Ishikawa (cell line): Measurements from ENCODE around the gene SSR2.

Experiments used
- CEBPB ChIP-seq: IDR thresholded peaks from 2 replicates; pipeline ENCODE4 v1.6.1; 2012
- CREB1 ChIP-seq: IDR thresholded peaks from 2 replicates; pipeline ENCODE4 v1.6.1; 2012; ENCODE audit warnings: low read depth
- EGR1 ChIP-seq: IDR thresholded peaks from 2 replicates; pipeline ENCODE4 v1.6.1; 2012
- EP300 ChIP-seq: IDR thresholded peaks from 2 replicates; pipeline ENCODE4 v1.6.1; 2012; ENCODE audit warnings: borderline replicate concordance
- FOXM1 ChIP-seq: IDR thresholded peaks from 2 replicates; pipeline ENCODE4 v1.6.1; 2012; ENCODE audit warnings: low read depth, borderline replicate concordance
- NFIC ChIP-seq: IDR thresholded peaks from 2 replicates; pipeline ENCODE4 v1.6.1; 2012
- RAD21 ChIP-seq: IDR thresholded peaks from 2 replicates; pipeline ENCODE4 v1.6.1; 2012; ENCODE audit warnings: low read depth
- TAF1 ChIP-seq: IDR thresholded peaks from 2 replicates; pipeline ENCODE4 v1.6.1; 2012; ENCODE audit warnings: low read depth, mild to moderate bottlenecking
- TCF12 ChIP-seq: IDR thresholded peaks from 2 replicates; pipeline ENCODE4 v1.6.1; 2012; ENCODE audit warnings: low read depth
- TEAD4 ChIP-seq: IDR thresholded peaks from 2 replicates; pipeline ENCODE4 v1.6.1; 2012
- YY1 ChIP-seq: IDR thresholded peaks from 2 replicates; pipeline ENCODE4 v1.6.1; 2012; ENCODE audit warnings: low read depth
- ZBTB7A ChIP-seq: IDR thresholded peaks from 2 replicates; pipeline ENCODE4 v1.6.1; 2012; ENCODE audit warnings: low read depth
- TF ChIP-seq, protein P1 (sequence below): IDR thresholded peaks from 2 replicates; pipeline ENCODE4 v1.6.1; 2012
- TF ChIP-seq, protein P2 (sequence below): IDR thresholded peaks from 2 replicates; pipeline ENCODE4 v1.6.1; 2012
- TF ChIP-seq, protein P3 (sequence below): IDR thresholded peaks from 2 replicates; pipeline ENCODE4 v1.6.1; 2012; ENCODE audit warnings: low read depth, mild to moderate bottlenecking

The SSR2 gene

DNA sequence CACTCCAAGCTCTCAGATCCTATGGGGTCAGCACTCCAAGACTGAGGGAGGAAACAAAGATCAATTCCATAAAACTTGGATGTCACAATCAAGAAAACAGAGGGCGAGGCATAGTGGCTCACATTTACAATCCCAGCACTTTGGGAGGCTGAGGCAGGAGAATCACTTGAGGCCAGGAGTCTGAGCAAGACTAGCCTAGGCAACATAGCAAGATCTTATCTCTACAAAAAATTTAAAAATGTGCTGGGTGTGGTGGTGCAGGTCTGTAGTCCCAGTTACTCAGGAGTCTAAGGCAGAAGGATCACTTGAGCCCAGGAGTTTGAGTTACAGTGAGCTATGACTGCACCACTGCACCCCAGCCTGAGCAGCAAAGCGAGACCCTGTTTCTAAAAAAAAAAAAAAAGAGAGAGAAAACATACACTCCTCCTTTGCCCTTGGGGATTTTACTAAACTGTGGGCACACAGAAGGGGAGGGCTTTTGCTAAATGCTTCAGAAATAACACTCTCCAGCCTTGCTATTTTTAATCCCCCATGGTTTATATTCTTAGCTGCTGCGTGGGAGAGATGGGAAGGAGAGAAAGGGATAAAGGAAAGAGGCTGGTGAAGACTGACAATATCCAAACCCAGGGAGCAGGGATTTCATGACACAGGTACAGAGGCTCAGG, 60.5 kb downstream of the SSR2 start:
- no peak for TF ChIP-seq YY1
- TF ChIP-seq EP300, result no peak
- no peak for TF ChIP-seq TCF12
- no peak for TF ChIP-seq ZBTB7A
- TF ChIP-seq, protein P1, sequence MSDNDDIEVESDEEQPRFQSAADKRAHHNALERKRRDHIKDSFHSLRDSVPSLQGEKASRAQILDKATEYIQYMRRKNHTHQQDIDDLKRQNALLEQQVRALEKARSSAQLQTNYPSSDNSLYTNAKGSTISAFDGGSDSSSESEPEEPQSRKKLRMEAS, result no peak
- TF ChIP-seq CREB1, result no peak
- TF ChIP-seq, protein P2, sequence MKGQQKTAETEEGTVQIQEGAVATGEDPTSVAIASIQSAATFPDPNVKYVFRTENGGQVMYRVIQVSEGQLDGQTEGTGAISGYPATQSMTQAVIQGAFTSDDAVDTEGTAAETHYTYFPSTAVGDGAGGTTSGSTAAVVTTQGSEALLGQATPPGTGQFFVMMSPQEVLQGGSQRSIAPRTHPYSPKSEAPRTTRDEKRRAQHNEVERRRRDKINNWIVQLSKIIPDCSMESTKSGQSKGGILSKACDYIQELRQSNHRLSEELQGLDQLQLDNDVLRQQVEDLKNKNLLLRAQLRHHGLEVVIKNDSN, result no peak
- no peak for TF ChIP-seq FOXM1
- no peak for TF ChIP-seq EGR1
- no peak for TF ChIP-seq TAF1
- TF ChIP-seq, protein P3, sequence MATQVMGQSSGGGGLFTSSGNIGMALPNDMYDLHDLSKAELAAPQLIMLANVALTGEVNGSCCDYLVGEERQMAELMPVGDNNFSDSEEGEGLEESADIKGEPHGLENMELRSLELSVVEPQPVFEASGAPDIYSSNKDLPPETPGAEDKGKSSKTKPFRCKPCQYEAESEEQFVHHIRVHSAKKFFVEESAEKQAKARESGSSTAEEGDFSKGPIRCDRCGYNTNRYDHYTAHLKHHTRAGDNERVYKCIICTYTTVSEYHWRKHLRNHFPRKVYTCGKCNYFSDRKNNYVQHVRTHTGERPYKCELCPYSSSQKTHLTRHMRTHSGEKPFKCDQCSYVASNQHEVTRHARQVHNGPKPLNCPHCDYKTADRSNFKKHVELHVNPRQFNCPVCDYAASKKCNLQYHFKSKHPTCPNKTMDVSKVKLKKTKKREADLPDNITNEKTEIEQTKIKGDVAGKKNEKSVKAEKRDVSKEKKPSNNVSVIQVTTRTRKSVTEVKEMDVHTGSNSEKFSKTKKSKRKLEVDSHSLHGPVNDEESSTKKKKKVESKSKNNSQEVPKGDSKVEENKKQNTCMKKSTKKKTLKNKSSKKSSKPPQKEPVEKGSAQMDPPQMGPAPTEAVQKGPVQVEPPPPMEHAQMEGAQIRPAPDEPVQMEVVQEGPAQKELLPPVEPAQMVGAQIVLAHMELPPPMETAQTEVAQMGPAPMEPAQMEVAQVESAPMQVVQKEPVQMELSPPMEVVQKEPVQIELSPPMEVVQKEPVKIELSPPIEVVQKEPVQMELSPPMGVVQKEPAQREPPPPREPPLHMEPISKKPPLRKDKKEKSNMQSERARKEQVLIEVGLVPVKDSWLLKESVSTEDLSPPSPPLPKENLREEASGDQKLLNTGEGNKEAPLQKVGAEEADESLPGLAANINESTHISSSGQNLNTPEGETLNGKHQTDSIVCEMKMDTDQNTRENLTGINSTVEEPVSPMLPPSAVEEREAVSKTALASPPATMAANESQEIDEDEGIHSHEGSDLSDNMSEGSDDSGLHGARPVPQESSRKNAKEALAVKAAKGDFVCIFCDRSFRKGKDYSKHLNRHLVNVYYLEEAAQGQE, result no peak
- TF ChIP-seq CEBPB, result no peak
- no peak for TF ChIP-seq TEAD4
- no peak for TF ChIP-seq RAD21
- TF ChIP-seq NFIC, result no peak
